GM23248 (cell line): ENCODE data around the gene TM4SF18. TPM values are rescaled to one million over a fixed set of nuclear protein-coding genes. Genes with fewer than 3 reads are reported as not detected.

Experiments used
- DNase-seq: peaks from one replicate; pipeline ENCODE4 v3.0.0-alpha.2; 2015
- H2AFZ ChIP-seq: fragments of 200-600 bp; sonication (generic); 2 replicates; pipeline ENCODE4 v1.6.1; 2016; ENCODE audit warnings: antibody characterized with exemption
- H3F3A ChIP-seq: fragments of 200-600 bp; sonication (generic); 2 replicates; pipeline ENCODE4 v1.6.1; 2016; ENCODE audit warnings: mild to moderate bottlenecking, antibody characterized with exemption, mixed run types; ENCODE audit not compliant: insufficient read depth
- H3K27ac ChIP-seq: fragments of 200-600 bp; sonication (generic); 2 replicates; pipeline ENCODE4 v1.5.1; 2016; ENCODE audit warnings: mild to moderate bottlenecking
- H3K27me3 ChIP-seq: fragments of 200-600 bp; sonication (generic); replicated peaks from 2 replicates; pipeline ENCODE4 v1.6.1; 2016; ENCODE audit warnings: mild to moderate bottlenecking; ENCODE audit not compliant: insufficient read depth
- H3K36me3 ChIP-seq: fragments of 200-600 bp; sonication (generic); 2 replicates; pipeline ENCODE4 v1.6.1; 2016; ENCODE audit warnings: low read depth, mild to moderate bottlenecking
- H3K4me1 ChIP-seq: fragments of 200-600 bp; sonication (generic); 2 replicates; pipeline ENCODE4 v1.6.1; 2016; ENCODE audit warnings: mild to moderate bottlenecking; ENCODE audit not compliant: insufficient read depth
- H3K4me2 ChIP-seq: fragments of 200-600 bp; sonication (generic); one replicate; pipeline ENCODE4 v1.6.1; 2016; ENCODE audit warnings: mild to moderate bottlenecking; ENCODE audit not compliant: unreplicated experiment
- H3K4me3 ChIP-seq: fragments of 200-600 bp; sonication (generic); 2 replicates; pipeline ENCODE4 v1.5.1; 2016; ENCODE audit warnings: mild to moderate bottlenecking
- H3K79me2 ChIP-seq: fragments of 200-600 bp; sonication (generic); 2 replicates; pipeline ENCODE4 v1.6.1; 2016; ENCODE audit warnings: mild to moderate bottlenecking; ENCODE audit not compliant: insufficient read depth
- H3K9ac ChIP-seq: fragments of 200-600 bp; sonication (generic); 2 replicates; pipeline ENCODE4 v1.6.1; 2016; ENCODE audit warnings: mild to moderate bottlenecking
- H3K9me2 ChIP-seq: fragments of 200-600 bp; sonication (generic); 2 replicates; pipeline ENCODE4 v1.6.1; 2016; ENCODE audit warnings: mixed run types, mild to moderate bottlenecking, moderate library complexity; ENCODE audit not compliant: insufficient read depth
- H3K9me3 ChIP-seq: fragments of 200-600 bp; sonication (generic); one replicate; pipeline ENCODE4 v1.6.1; 2017; ENCODE audit warnings: low read depth
- H4K20me1 ChIP-seq: fragments of 200-600 bp; sonication (generic); 2 replicates; pipeline ENCODE4 v1.6.0; 2016; ENCODE audit not compliant: insufficient read depth
- EZH2 ChIP-seq: fragments of 200-600 bp; sonication (generic); IDR thresholded peaks from 2 replicates; pipeline ENCODE4 v1.6.1; 2018; ENCODE audit warnings: antibody characterized with exemption, mild to moderate bottlenecking; ENCODE audit not compliant: insufficient read depth, poor library complexity, severe bottlenecking
- EZH2phosphoT487 ChIP-seq: fragments of 200-600 bp; sonication (generic); IDR thresholded peaks from 2 replicates; pipeline ENCODE4 v1.6.1; 2018; ENCODE audit warnings: antibody characterized with exemption, moderate library complexity, mild to moderate bottlenecking, low read depth; ENCODE audit not compliant: insufficient read depth
- WGBS, 2 experiments: methylation state at CpG; one replicate each; pipeline ENCODE4 v1.1.6; 2015 to 2017; ENCODE audit warnings: low lambda C conversion rate in 2 of 2, low coverage in 1 of 2; ENCODE audit errors: missing lambda C conversion rate in 2 of 2; 5-methylcytosine and 5-hydroxymethylcytosine counted together
- in situ Hi-C: fragments of 300-500 bp; cut with MboI; formaldehyde crosslinking; loops from 2 replicates; pipeline ENCODE4 v1.15.0; 2020
- polyA plus RNA-seq: library from polyadenylated mRNA; unstranded; fragments of >200 nt; fragmentation: Nextera tagmentation; extraction: Ambion mirVana; gene quantifications from 2 replicates; pipeline ENCODE4 v1.2.1, GENCODE V29; 2016
- total RNA-seq: library from RNA; depleted of rRNA; stranded (reverse); fragments of >200 nt; shearing (Covaris generic); gene quantifications from 2 replicates; pipeline ENCODE4 v1.2.3, GENCODE V29; 2014

Gene TM4SF18
- total and polyA plus RNA-seq, 2 experiments from 2014 or later, result not detected

DNA sequence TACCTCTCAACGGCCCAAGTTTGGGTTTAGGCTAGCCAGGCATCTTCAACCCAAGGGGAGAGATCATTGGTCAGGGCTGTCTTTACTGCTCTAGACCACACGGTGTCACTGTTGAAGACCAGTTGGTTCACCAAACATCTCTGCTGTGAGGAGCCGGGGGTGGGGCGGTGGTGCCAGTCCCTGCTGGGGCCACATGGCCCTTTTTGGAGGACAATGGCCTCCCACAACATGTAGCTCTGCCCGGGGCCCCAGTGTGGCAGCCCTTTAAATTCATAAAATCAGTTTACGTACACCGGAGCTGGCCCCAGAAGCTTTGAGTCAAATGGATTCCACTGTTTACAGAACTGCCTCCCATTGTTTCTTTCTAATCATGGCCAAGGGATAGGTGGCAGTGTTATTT lies 19.1 kb upstream of the TM4SF18 start:
- Histone ChIP-seq H3K79me2 (no peaks in the 10 kb centered on the region), H3K9me3 (no peaks in the 10 kb centered on the region), H3K4me3 (no peak overlapping the region), H2AFZ (0 out of 2 replicates have a peak overlapping the region, but pooled peaks have one; percentile 23), H4K20me1 (no peaks in the 10 kb centered on the region), H3K9ac (no peak overlapping the region), H3K36me3 (no peaks in the 10 kb centered on the region), H3K27ac (no peak overlapping the region), H3F3A (no peaks in the 10 kb centered on the region; the same call in 1 of the 2 replicates), H3K4me1 (0 out of 2 replicates have a peak, but pooled peaks cover 4% of the 10 kb centered on the region), H3K9me2 (no peaks in the 10 kb centered on the region), H3K27me3 (no peaks in the 10 kb centered on the region), H3K4me2 (no peak overlapping the region)
- WGBS, 2 experiments, result 32 to 33% methylated on average over 7 of the region's 7 CpGs
- peak; percentile 79 for DNase-seq
- in situ Hi-C loops, result loop anchor here (5.0 kb wide), 1 partner anchor 125 kb away; no protein-coding TSS in a partner anchor
- no peak for TF ChIP-seq EZH2phosphoT487
- TF ChIP-seq EZH2, result no peak

DNA sequence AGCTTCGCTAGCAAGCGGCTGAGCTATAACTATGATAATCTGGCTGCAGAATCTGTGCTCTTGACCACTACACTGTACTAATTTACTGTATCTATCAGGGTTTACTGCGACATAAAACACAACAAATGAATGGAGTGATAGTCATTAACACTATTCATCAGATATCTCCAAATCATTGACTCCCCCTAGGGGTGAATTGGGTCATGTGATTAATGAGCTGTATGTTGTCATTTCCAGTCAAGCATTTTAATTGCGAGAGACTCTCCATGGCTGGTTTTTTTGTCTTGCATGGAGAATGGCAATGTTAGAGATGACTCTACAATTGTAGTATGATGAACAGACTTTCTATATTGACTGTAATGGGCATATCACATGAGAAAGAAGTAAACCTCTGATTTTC lies 10.5 kb upstream of the TM4SF18 start:
- DNase-seq, result no peak
- peaks cover 35% of the 10 kb centered on the region for H3K4me1 ChIP-seq
- H3F3A ChIP-seq, result peaks cover 39% of the 10 kb centered on the region
- H3K4me3 ChIP-seq, result no peak overlapping the region
- in situ Hi-C loops, result no loop called here
- no peaks in the 10 kb centered on the region for H3K36me3 ChIP-seq
- H3K27me3 ChIP-seq, result no peaks in the 10 kb centered on the region
- H2AFZ ChIP-seq, result no peak overlapping the region
- TF ChIP-seq EZH2phosphoT487, result no peak
- H3K4me2 ChIP-seq, result no peak overlapping the region
- no peaks in the 10 kb centered on the region for H3K9me3 ChIP-seq
- no peaks in the 10 kb centered on the region for H3K79me2 ChIP-seq
- no peaks in the 10 kb centered on the region for H4K20me1 ChIP-seq
- H3K9ac ChIP-seq, result no peak overlapping the region
- H3K9me2 ChIP-seq, result no peaks in the 10 kb centered on the region
- 93 to 94% methylated on average over 4 of the region's 4 CpGs for WGBS, 2 experiments
- H3K27ac ChIP-seq, result no peak overlapping the region

DNA sequence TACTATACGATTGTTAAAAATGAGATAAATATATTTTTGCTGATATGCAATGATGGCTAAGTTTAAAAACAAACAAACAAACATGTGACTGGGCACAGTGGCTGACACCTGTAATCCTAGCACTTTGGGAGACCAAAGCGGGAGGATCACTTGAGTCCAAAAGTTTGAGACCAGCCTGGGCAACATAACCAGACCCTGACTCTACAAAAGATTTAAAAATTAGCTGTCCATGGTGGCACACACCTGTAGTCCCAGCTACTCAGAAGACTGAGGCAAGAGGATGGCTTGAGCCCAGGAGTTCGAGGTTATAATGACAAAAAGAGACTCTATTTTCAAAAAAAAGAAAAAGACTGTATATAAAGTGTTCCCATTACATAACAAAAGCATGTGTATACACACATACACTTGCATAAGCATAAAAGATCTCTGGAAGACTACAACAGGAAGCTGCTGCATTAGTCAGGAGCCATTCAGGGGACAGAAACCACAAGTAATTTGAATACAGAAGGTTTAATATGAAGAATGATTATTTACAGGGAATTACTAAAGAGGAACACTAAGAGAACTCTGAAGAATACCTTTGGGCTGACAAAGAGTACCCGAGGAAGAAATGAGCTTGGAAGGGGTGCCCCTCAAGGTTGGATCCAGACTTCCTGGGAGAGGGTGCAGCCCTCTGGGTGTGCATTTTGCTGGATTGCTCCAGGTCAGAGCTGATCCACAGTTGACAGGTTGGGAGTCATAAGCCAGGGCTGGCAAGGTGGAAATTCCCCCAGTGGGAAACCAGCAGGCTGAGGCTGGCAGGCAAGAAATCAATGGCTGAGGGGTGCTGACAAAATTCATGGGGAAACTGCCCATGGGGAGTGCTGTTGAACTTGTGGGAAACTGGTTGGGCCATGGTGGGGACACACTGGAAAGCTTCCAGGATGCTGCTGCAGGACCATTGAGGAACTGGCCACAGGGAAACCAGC lies 9.3 kb upstream of the TM4SF18 start:
- H3K9ac ChIP-seq, result no peak overlapping the region; the same call in 1 of the 2 replicates
- H3K4me1 ChIP-seq, result peaks cover 35% of the 10 kb centered on the region
- peak overlapping the region; percentile 33 for H3K4me2 ChIP-seq
- no peaks in the 10 kb centered on the region for H3K79me2 ChIP-seq
- peak; percentile 89 for DNase-seq
- no peaks in the 10 kb centered on the region for H4K20me1 ChIP-seq
- peak overlapping the region; percentile 59 for H3K27ac ChIP-seq
- H3F3A ChIP-seq, result peaks cover 39% of the 10 kb centered on the region
- in situ Hi-C loops, result no loop called here
- H3K9me2 ChIP-seq, result no peaks in the 10 kb centered on the region
- H2AFZ ChIP-seq, result no peak overlapping the region
- H3K9me3 ChIP-seq, result no peaks in the 10 kb centered on the region
- WGBS, 2 experiments, result 55 to 58% methylated on average over 4 of the region's 4 CpGs
- no peaks in the 10 kb centered on the region for H3K36me3 ChIP-seq
- no peak overlapping the region; the same call in 1 of the 2 replicates for H3K4me3 ChIP-seq
- TF ChIP-seq EZH2phosphoT487, result no peak
- no peak for TF ChIP-seq EZH2
- H3K27me3 ChIP-seq, result no peaks in the 10 kb centered on the region

DNA sequence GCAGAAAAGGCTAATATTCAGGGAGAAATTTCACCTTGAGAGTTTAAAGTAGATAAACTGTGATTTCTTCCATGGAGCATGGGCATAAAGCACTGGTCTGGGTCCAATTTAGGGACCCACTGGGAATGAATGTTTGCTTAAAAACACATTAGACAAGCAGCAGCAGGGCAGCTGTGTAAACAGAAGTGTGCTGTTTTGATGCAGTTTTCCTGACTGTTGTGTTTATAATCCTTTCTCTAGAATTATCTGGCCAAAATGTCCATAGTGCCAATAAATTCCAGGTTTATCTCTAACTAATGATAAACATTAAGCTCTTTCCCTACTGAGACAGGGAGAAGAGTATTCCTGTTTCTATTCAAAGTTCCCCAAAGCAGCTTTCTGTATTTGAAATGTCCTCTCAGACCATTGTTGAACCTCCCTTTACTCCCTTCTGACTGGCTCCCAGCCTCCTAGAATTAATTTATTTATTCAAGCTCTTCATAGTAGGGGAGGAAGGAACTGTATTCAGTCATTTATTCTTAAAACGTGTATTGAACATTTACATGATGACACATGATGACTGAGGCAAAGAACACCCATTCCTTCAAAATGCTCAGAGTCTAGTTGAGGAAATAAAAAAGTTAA lies 7.0 kb upstream of the TM4SF18 start:
- no peaks in the 10 kb centered on the region for H3K9me2 ChIP-seq
- in situ Hi-C loops, result no loop called here
- 4 to 5% methylated on average over 1 of the region's 1 CpG for WGBS, 2 experiments
- H3K27me3 ChIP-seq, result no peaks in the 10 kb centered on the region
- H3F3A ChIP-seq, result peaks cover 39% of the 10 kb centered on the region
- no peaks in the 10 kb centered on the region for H3K36me3 ChIP-seq
- H3K9me3 ChIP-seq, result no peaks in the 10 kb centered on the region
- H3K4me2 ChIP-seq, result peak overlapping the region; percentile 88
- peaks cover 35% of the 10 kb centered on the region for H3K4me1 ChIP-seq
- peak overlapping the region; percentile 48 for H3K4me3 ChIP-seq
- H3K79me2 ChIP-seq, result no peaks in the 10 kb centered on the region
- TF ChIP-seq EZH2 (no peak), EZH2phosphoT487 (no peak)
- H4K20me1 ChIP-seq, result no peaks in the 10 kb centered on the region
- peak; percentile 61 for DNase-seq
- H3K27ac ChIP-seq, result peak overlapping the region; percentile 82
- H3K9ac ChIP-seq, result peak overlapping the region; percentile 31; the same call in 1 of the 2 replicates
- H2AFZ ChIP-seq, result peak overlapping the region; percentile 14
